GM13977 (cell line): ENCODE data around the gene GNAS.

Experiments
- DNase-seq: peaks from one replicate; pipeline ENCODE4 v3.0.0; 2012; ENCODE audit warnings: low spot score
- in situ Hi-C: fragments of 300-500 bp; cut with MboI; formaldehyde crosslinking; loops from one replicate; pipeline ENCODE4 v1.12.0; 2022; ENCODE audit warnings: low sequenced_read_pairs, low pct_unique_long_range_greater_than_20kb, mixed read lengths, inconsistent platforms; ENCODE audit not compliant: unreplicated experiment
- TF ChIP-seq, protein P1 (sequence below): IDR thresholded peaks from 2 replicates; pipeline ENCODE4 v1.5.1; 2012; ENCODE audit warnings: mild to moderate bottlenecking, control low read depth; ENCODE audit not compliant: insufficient read depth; ENCODE audit errors: extremely low read depth, missing control alignments

Gene GNAS

DNA sequence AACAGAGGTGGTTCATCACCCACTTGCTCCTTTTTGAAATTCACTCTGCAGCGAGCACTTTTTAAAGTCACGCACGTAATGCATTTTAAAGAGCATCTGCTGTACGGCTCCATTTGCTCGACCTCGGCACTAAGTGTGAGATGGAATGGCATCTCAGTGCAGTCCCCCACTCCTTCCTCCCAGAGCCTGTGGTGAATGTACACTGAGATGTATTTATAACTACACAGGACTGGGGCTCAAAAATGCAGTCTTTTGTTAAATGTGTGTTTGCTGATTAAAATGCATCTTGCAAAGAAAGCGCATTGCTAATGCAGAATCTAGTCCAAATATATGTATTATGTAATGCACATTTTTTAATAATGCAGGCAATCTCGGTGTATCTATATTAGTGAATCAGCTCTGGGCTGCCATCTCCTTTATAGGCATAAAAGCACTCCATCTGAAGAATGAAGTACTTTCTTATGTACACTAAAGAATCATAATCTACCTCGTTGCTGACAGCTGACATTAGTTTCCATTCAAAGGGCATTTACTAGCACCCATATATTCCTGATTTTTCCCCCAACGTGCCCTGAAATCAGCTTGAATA lies 15.8 kb upstream of the GNAS start:
- in situ Hi-C loops: loop anchor here (25.0 kb wide), 2 partner anchors 349 to 599 kb away; partner anchors contain the start of gene ANKRD60
- no peak for DNase-seq
- TF ChIP-seq, protein P1, sequence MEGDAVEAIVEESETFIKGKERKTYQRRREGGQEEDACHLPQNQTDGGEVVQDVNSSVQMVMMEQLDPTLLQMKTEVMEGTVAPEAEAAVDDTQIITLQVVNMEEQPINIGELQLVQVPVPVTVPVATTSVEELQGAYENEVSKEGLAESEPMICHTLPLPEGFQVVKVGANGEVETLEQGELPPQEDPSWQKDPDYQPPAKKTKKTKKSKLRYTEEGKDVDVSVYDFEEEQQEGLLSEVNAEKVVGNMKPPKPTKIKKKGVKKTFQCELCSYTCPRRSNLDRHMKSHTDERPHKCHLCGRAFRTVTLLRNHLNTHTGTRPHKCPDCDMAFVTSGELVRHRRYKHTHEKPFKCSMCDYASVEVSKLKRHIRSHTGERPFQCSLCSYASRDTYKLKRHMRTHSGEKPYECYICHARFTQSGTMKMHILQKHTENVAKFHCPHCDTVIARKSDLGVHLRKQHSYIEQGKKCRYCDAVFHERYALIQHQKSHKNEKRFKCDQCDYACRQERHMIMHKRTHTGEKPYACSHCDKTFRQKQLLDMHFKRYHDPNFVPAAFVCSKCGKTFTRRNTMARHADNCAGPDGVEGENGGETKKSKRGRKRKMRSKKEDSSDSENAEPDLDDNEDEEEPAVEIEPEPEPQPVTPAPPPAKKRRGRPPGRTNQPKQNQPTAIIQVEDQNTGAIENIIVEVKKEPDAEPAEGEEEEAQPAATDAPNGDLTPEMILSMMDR: no peak

- TF ChIP-seq, protein P1: no peak
- in situ Hi-C loops: loop anchor here (25.0 kb wide), 2 partner anchors 350 to 600 kb away; partner anchors contain the start of gene ANKRD60
- DNase-seq: no peak
Observed at GRCh38 chr20:58837717-58838116, 14.8 kb upstream of the GNAS start.

DNA sequence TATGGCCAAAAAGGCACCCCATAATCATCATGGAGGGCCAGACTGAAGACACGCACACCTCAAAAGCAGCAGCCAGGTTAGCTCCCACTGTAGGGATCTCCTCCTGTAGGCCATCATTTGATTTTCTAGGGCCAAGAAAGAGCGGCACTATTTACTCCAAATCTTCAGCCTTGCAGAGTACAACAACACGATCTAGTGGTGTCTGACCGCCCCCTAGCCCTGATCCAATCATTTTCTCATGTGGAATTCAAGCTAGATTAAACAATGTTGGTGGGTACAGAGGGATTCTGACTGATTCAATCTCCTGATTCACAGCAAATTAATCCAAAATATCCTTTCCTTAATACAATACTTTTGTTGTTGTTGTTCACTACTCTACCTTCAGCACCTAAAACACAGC lies 14.3 kb upstream of the GNAS start:
- TF ChIP-seq, protein P1: no peak
- in situ Hi-C loops: loop anchor here (25.0 kb wide), 2 partner anchors 351 to 601 kb away; partner anchors contain the start of gene ANKRD60
- no peak for DNase-seq

DNA sequence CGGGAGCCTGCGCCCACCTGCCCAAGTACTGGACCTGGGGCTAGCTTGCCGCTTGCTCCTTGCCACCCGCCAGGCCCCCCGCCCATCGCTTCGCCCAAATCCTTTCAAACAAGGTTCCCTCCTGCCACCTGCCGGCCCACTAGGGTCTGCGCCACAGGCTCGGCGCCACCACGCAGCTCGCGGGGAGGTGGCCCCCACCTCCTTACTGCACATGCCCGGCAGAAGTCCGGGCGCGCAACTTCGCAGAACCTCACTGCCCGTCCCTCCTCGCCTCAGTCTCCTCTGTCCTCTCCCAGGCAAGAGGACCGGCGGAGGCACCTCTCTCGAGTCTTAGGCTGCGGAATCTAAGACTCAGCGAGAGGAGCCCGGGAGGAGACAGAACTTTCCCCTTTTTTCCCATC lies 13.0 kb upstream of the GNAS start:
- TF ChIP-seq, protein P1: peak; percentile 51
- in situ Hi-C loops: loop anchor here (25.0 kb wide), 2 partner anchors 352 to 602 kb away; partner anchors contain the start of gene ANKRD60
- peak; percentile 67 for DNase-seq

DNA sequence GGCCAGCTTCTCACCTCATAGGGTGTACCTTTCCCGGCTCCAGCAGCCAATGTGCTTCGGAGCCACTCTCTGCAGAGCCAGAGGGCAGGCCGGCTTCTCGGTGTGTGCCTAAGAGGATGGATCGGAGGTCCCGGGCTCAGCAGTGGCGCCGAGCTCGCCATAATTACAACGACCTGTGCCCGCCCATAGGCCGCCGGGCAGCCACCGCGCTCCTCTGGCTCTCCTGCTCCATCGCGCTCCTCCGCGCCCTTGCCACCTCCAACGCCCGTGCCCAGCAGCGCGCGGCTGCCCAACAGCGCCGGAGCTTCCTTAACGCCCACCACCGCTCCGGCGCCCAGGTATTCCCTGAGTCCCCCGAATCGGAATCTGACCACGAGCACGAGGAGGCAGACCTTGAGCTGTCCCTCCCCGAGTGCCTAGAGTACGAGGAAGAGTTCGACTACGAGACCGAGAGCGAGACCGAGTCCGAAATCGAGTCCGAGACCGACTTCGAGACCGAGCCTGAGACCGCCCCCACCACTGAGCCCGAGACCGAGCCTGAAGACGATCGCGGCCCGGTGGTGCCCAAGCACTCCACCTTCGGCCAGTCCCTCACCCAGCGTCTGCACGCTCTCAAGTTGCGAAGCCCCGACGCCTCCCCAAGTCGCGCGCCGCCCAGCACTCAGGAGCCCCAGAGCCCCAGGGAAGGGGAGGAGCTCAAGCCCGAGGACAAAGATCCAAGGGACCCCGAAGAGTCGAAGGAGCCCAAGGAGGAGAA lies 12.3 kb upstream of the GNAS start:
- in situ Hi-C loops: loop anchor here (25.0 kb wide), 2 partner anchors 353 to 603 kb away; partner anchors contain the start of gene ANKRD60
- TF ChIP-seq, protein P1: no peak
- DNase-seq: no peak

DNA sequence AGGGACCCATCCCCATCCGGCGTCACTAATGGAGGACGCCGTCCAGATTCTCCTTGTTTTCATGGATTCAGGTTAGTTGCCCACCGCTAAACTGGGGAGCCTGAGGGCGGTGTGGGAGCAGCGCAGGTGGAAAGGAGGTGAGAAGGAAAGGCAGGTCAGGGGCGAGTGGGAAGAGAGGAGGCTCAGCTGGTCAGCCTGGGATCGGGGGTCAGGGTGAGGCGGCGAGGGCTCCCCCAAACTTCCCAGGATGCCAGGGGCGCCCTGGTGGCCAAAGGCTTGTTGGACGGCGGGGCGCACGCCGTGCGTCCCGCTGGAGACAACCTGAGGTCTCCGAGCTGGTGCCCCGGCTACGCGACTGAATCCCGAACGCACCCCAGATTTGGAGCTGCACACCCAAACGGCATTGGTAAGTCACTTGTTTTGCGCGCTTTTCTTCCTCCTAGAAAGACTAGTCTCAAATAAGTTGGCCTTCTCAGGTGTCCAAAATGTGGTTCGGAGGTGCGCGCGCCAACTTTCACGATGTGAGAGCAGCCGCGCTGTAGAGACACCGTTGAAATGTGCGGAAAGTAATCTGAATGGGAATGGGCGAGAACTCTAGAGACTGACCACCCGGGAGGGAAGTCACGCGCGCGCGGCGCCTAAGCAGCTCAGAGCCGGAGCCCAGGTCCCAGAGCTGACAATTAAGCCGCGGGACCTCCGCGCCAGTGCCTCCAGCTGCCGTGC lies 11.5 kb upstream of the GNAS start:
- TF ChIP-seq, protein P1: no peak
- in situ Hi-C loops: loop anchor here (25.0 kb wide), 2 partner anchors 354 to 604 kb away; partner anchors contain the start of gene ANKRD60
- no peak for DNase-seq
